Activated T-cell treated with anti-CD3 and anti-CD28 coated beads for 48 hours (primary cell): Measurements from ENCODE around the gene MOCS2.
"Not testable (repeated sequence)": the region's sequence is repeated elsewhere in the genome, so short reads cannot be mapped to it uniquely, and the experiment has no call there.

Source experiments
- DNase-seq: peaks from one replicate; pipeline ENCODE4 v3.0.0-alpha.2; 2020; ENCODE audit warnings: low read depth

The MOCS2 gene, protein sequence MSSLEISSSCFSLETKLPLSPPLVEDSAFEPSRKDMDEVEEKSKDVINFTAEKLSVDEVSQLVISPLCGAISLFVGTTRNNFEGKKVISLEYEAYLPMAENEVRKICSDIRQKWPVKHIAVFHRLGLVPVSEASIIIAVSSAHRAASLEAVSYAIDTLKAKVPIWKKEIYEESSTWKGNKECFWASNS

DNA sequence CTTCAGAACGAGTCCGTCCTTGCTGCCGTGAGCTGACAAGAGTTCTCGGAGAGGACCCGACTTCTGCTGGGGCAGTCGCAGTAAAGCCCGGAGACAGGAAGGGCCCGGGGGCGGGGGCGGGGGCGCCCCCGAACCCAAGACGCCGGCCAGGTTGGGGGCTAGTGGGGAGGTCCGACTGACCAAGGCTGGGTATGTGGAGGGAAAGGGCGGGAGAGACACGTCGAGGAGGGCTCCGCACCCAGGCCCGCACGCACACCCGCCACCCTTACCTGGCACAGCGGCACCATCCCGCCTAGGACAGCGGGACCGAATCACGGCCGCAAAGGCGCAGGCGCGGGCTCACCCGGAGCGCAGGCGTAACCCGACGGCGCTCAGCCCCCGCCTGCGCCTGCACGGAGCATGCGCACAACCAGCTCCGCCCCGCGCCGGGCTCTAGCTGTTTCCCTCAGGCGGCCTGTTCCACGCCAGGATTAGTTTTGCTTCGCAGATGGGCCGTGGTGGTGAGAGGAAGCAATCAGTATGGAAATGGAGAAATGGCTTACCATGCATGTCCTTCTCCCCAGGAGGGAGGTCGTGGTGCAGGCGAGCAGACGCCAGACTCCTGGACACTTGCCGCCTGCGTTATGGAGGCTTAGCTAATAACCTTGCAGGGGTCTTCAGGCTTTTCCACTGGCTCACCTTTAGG is at the start of gene MOCS2:
MOCS2 (minus strand) TSS at position 315 of the 685 bp plus-strand sequence. CDS start 2,583 bp downstream, outside the sequence.
- peak; percentile 91 for DNase-seq

DNA sequence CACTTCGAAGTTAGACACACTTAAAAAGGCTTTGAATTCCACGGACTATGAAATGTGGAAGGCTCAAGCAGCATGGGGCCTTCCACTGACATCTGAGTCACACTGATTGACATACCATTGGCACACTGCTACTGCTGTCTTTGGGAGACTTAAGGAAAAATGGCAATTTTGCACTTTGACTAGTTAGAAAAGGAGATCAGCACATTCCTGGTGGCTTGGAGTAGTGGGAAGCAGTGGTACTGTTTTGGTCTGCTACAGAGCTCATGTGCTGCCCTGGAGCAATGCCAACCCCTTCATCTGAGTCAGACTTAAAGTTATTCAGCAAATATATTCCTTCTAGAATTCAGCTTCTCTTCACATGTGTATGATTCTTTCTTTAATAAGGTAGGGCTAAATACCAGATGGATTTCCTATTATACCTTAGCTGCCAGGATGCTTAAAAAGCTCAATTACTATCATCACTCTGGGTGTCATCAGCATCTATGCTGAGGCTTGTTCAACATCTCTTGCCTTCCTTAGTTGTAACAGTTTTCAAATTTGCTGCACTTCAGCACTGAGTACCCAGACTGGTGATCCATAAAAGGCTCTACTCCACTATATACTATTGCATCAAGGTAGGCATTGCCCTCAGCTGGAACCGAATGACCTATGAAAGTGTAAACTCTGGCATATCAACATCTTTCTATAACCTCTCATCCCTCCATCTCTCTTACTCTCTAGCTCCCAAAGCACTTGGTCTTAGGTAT is 42.3 kb upstream of the MOCS2 start:
- DNase-seq, result no peak

DNA sequence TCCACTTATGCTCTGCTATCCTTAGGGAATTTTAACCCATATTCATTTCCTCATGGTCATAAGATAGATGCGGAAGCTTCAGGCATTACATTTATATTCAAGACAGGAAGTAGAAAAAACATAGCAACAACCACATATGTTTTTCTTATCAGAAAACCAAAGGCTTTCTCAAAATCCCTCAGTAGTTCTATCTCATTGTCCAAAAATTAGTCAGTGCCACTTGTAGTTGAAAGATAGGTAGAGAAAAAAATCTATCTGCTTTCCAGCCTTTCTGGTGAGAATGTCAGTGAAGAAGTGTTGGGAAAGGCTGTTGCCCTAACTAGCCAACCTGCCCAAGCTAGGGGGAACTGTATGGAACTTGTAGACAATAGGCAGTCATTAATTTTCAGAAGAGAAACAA is 23.5 kb upstream of the MOCS2 start:
- no peak for DNase-seq

DNA sequence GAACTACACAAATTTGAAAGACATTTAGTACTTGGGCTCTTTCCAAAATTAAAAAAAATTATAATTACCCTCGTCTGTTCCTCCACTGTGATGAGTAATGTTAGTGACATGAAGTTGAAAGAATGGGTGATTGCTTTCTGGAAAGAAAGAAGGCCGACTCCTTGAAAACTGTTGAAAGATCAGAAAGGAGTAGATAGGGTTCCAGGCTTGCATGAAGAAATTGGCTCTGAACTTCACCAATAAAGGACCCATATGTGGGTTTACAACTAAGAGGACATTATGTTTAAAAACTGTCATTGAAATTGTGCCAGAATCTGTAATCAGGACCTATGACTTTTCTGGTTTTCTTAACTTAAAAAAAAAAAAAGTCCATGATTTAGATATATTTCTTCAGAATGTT is 20.7 kb upstream of the MOCS2 start:
- DNase-seq, result no peak

DNA sequence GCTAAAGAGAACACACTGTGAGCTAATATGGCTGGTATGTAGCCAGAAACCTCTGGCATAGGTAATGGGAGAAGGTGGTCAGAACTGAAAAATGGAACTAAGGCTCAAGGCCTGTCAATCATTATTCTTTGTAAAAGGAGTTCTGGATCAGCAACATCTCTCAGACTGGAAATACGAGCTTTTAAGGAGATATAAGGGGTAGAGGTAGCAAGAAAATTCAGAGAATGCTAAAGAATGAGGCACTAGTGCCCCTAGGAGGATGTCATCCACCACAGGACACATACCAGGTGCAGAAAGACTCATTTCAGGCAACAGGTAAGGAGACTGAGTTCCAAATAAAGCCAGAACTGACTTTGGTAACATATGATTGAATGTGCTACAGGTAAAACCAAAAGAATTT is 18.9 kb upstream of the MOCS2 start:
- no peak for DNase-seq

DNA sequence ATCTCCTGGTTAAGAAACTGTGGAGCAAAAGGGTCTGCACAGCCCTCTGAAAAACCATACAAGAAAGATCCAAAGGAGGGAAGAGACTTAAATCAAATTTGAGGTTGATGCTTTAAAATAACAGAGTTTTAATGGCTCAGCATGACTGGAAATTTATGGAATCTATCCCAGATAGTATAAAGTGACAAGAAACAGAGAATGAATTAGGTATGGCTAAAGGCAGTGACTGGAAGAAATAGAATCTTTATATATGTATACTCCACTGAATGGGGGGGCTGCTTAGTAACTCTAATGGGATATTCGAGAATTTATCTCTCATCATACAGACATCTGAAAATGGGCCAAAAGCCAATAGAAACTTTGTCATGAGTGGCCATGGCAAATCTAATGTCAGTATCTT is 17.6 kb upstream of the MOCS2 start:
- DNase-seq, result no peak

DNA sequence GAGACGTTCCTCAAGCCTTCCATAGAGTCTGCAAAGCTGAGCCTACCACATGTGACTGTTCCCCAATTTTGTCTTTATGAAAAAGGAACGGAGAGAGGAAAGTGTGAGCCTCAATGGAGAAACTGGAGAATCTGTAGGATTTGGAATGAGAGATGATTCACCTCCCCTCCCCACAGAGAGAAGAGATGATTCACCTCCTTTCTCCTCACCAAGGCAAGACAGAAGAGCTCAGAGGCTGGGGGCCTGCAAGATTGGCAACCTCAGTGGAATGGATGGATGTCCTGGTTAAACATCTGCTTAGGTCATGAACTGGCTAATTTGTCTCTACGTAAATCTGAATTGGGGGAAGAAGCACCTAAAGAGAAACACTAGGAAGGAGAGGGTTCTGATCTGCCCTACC is 17.0 kb upstream of the MOCS2 start:
- no peak for DNase-seq

DNA sequence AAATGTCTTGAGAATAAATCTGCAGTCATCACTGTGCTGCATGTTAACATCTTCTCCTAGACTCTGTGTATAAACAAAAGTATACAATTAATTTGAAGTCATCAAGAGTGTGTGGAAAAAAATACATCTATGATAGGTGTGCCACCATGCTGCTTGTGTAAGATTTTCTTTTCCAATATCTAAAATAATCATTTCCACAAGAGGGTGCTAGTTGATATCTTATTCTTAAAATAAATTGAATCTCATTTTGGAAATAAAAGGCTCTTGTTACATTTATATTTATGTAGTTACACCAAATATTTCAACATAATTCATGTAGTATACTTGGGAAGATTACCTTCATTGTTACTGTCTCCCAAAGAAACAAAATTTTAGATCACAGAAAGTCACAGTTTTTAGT is 14.1 kb upstream of the MOCS2 start:
- DNase-seq, result no peak

DNA sequence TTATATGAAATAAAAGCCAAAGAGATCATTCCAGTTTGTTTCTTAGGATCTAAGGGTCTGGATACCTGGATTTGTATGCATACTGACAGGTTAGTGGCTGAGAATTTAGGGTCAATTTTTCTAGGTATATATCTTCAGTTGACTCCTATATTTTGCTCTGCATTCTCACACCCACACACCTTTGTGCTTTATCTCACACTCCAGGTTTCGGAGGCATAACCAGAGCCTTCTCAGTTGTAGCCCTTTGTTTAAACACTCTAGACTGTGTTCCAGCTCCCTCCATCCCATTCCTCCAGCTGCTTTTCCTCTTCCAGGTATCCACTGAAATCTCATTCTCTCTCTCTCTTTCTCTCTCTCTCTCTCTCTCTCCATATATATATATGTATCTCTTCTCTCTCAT is 10.6 kb upstream of the MOCS2 start:
- no peak for DNase-seq

DNA sequence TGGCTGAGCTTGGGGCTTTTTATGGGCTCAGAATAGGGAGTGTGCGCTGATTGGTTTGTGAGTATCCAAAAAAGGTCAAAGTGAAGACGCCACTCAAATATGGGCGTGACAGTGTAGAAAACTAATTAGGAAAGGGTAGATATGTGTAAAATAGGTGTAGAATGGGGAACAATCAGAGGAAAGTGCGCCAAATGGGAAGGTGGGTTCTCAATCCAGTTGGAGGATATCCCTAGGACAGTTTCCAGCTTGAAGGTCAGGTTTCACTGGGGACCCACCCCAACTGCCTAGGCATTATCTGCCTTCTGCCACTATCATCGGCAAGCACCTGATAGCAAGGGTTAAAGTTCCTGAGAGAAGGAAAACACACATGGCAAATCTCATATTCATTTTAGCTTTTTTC is 9.3 kb upstream of the MOCS2 start:
- no peak for DNase-seq

DNA sequence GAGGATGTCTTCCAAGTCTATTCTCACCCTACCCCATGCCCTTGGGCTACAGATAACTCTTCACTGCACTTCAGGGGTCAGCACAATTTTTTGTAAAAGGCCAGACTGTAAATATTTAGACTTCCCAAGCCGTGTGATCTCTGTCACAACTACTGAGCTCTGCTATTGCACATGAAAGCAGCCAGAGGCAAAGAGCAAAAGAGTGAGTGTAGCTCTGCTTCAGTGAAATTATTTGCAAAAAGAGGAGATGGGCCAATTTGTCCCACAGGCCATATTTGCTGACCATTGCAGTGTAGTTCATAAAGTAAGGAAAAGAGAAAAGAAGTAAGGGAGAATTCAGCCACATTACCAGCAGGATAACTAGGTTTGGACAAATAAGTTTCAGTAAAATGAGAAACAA is 7.0 kb upstream of the MOCS2 start:
- DNase-seq, result no peak

DNA sequence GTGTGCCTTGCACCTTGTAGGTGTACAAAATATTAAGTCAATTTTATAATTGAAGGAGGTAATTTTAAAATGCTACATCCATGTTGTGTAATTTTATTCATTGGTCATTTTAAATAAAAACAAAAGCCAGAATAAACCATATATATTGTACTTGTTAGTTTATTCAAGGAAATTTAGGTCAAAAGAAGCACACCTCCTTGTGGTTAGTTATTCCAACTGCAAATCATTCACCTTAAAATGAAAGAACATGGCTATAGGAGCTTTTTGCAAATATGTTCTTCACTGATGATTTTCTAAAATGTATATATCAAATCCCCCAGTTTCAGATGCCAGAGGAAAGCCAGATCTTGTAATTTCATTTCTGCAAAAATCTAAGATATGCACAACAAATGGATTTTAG is 5.4 kb upstream of the MOCS2 start:
- DNase-seq, result no peak

DNA sequence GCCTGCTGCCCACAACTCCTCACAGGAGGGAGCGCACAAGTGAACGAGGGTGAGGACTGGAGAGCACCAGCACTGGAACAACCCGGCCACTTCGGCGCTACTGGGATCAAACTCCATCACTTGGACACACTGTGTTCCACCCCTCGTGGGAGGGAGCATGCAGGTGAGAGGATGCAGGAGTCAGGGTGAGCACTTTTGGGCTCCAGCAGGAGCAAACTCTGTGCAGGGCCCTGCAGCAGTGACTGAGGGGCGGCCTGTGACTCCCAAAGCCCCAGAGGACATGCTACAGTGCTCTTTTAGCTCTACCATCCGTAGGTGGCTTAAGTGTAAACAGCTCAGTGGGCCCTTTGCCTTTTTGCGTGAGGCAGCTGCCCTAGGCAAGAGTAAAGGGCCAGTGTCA is 4.4 kb upstream of the MOCS2 start:
- no peak for DNase-seq

DNA sequence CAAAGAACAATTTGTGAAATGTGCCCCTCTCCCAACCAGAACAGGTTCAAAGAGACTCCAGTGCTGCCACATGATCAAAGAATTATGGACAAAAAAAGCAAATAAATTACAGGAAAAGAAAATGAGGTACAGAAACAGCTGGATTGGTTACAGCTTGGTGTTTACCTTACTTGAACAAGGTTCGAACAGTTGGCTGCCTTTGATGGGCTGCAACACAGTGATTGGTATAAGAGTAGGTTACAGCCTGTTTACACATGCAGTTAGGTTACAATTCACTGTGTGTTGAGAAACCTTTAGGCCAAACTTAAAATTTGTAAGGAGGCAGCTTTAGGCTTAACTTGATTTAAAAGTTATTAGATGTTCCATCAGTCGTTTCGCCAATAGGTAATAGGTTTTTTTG is 3.4 kb upstream of the MOCS2 start:
- no peak for DNase-seq

DNA sequence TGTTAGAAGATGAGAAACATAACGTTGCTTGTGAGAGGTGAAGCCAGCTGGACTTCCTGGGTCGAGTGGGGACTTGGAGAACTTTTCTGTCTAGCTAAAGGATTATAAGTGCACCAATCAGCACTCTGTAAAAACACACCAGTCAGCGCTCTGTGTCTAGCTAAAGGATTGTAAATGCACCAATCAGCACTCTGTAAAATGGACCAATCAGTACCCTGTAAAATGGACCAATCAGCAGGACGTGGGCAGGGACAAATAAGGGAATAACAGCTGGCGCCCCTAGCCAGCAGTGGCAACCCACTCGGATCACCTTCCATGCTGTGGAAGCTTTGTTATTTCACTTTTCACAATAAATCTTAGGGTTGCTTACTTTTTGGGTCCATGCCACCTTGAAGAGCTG is 2.8 kb upstream of the MOCS2 start:
- not testable (repeated sequence) for DNase-seq

DNA sequence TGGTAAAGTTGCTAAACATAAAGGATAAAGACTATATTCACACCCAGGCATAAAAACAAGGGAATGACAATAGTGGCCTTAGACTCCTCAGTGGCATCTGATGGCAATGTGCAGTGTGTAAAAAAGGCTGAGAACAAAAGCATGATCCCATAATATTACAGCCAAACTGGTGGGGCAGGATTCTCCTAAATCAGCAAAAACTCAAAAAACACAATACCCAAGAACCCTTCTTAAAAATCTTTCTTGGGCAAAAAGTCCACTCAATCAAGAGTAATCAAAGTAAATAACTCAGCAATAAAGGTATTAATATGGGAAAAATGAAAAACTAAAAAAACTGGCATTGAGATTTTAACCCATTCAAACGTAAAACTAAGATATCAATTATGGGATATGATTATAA is 1.6 kb upstream of the MOCS2 start:
- no peak for DNase-seq

DNA sequence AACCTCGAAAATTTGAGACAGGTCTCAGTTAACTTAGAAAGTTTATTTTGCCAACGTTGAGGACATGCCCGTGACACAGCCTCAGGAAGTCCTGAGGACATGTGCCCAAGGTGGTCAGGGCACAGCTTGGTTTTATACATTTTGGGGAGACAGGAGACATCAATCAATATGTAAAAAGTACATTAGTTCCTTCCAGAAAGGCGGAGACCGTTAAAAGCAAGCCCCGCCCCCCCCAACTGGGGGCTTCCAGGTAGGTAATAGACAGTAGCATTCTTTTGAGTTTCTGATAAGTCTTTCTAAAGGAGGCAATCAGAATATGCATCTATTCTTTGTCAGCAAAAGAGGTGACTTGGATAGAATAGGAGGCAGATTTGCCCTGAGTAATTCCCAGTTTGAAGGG is 599 bp upstream of the MOCS2 start:
- no peak for DNase-seq

DNA sequence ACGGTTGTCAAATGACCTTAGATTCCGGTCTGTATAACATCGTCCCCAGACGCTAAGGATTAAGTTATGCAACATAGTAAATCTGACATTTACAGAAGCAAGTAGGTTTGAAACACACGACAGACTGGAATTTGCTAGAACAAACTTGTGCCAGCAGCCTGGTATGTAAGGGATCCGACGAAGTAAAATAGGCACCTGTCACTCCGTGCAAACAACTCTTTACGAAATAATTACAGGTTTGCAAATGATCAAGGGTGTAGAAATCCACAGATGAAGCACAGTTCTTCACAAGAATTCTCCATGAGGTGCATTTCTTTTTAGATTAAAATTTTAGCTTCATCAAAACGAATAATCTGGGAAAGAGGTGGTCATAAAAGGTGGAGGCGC is 508 bp downstream of the MOCS2 start:
- no peak for DNase-seq

DNA sequence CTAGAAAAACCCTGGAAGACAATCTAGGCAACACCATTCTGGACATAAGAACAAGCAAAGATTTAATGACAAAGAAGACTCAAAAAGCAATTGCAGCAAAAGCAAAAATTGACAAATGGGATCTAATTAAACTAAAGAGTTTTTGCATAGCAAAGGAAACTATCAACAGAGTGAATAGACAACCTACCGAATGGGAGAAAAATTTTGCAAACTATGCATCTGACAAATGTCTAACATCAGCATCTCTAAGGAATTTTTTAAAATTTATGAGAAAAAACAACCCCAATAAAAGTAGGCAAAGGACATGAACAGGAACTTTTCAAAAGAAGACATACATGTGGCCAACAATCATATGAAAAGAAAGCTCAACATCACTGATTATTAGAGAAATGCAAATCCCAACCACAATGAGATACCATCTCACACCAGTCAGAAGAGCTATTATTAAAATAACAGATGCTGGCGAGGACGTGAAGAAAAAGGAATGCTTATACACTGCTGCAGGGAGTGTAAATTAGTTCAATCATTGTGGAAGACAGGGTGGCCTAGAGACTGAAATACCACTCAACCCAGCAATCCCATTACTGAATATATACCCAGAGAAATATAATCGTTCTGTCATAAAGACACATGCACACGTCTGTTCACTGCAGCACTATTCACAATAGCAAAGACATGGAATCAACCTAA is 3.8 kb downstream of the MOCS2 start:
- DNase-seq, result no peak

DNA sequence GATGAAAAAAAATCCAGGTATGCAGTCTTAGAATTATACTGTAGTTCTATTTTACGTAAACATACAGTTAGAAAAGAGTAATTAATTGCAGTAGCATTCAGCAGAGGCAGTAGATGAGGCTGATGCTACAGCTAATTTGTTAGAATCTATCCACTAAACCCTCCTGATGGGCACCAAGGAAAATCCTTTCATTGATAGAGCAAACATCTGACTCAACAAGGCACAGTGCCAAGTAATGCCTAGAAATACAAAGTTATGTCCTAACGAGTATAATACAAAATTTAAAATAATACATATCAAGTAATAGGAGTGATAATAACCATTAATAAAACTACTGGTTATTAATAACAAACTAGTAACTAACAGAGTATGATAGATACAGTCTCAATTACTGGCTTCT is 9.0 kb downstream of the MOCS2 start:
- no peak for DNase-seq

DNA sequence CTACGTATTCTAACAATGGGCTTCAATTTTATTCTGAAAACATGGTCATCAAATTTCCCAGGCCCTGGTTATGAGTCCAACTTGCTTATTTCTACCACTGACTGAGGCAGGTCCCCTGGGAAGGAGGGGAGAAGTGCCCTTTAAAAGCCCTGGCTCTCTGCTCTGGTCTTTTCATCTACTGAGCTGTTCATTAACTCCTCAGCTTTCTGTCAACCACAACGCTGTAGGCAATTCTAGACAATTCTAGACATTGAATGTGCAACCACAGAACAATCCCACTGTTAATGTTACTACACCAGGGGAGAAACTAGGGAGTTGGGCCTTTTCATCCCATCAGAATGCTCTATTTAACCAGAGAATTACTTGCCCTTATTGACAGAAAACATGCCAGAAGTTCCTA is 10.0 kb downstream of the MOCS2 start:
- DNase-seq, result no peak

DNA sequence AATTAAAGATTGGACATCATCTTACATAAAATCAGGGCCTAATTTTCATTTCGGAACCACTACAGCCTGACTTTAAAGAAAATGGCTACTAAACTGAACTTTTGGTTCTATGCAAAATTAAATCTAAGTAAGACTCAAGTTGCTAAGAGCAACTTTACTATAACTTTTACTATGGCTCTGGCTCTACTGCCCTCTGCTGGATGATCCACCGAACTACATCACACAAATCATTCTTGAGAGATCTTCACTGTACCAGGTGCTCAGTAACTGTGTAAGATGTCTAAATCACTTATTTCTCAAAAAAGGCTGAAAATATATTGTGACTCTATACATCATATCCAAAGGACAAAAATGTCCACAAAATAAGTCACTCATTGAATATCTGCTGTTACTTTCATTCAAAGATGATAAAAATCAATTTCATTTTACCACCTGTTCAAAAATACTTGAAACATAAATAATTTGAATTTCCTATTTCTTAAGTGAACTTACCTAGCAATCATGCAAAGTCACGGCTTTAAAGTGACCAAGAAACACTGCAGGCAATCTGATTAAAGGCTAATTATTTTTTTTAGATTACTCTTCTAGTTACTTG is 13.5 kb downstream of the MOCS2 start:
- peak; percentile 48 for DNase-seq

DNA sequence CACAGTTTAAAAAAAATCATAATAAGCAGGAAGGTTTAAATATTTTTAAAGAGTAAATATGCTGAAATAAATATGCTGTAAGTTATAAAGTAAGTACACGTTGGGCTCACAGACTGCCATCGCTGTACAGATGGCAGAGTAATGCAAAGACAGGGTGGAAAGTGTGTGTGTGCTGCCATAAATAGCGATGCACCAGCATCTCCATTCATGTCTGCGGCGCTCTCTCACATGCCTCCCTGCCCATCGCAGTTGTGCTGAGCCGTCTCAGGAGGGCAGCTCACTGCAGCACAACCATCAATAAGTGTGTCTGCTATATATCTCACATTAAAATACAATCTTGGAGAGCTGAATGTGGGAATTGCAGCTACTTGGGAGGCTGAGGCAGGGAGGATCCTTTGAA is 14.3 kb downstream of the MOCS2 start:
- no peak for DNase-seq
